ENCODE results near the gene TLCD3A. TPM values are rescaled to one million over a fixed set of nuclear protein-coding genes. Genes with fewer than 3 reads are reported as not detected.

The TLCD3A gene
- total RNA-seq, 4 donors from 2014 or later = 0.39 to 1.4 (median 0.86) TPM

- intact Hi-C loops (cut with DNase I; ENCODE audit: low total_unique reads) (no loop called here), in situ Hi-C loops (cut with MboI; ENCODE audit: low sequenced_read_pairs in 4 of 4) (no loop called here)
- Histone ChIP-seq H3K36me3 (peaks cover 0 to 25% of the 10 kb centered on the region in 2 donors), H3K27me3 (no peaks in the 10 kb centered on the region), H3K9me3 (no peaks in the 10 kb centered on the region), H3K4me1 (peaks cover 5 to 10% of the 10 kb centered on the region in 2 donors), H3K27ac (no peak overlapping the region), H3K4me3 (no peak overlapping the region)
- no peak for ATAC-seq
- DNase-seq = no peak
- TF ChIP-seq CTCF (IDR thresholded peaks at IDR 0.05 in 4 of 5, conservative IDR thresholded peaks at IDR 0.05 in 1 of 5) = no peak
- no peak for TF ChIP-seq POLR2A (IDR thresholded peaks at IDR 0.05)
These were observed 27.4 kb upstream of the TLCD3A start for GRCh38 chr17:705011-705410.

GRCh38 chr17:705863-706262 lies 26.5 kb upstream of the TLCD3A start:
- Histone ChIP-seq H3K27ac (no peak overlapping the region), H3K4me1 (peaks cover 5 to 10% of the 10 kb centered on the region in 2 donors), H3K9me3 (no peaks in the 10 kb centered on the region), H3K4me3 (no peak overlapping the region), H3K27me3 (no peaks in the 10 kb centered on the region), H3K36me3 (peaks cover 0 to 30% of the 10 kb centered on the region in 2 donors)
- ATAC-seq (peak in 1 of 2 donors; percentile 30), DNase-seq (no peak)
- in situ Hi-C loops (cut with MboI; ENCODE audit: low sequenced_read_pairs in 4 of 4) (no loop called here), intact Hi-C loops (cut with DNase I; ENCODE audit: low total_unique reads) (no loop called here)
- no peak for TF ChIP-seq POLR2A (IDR thresholded peaks at IDR 0.05)
- no peak for TF ChIP-seq CTCF (IDR thresholded peaks at IDR 0.05 in 4 of 5, conservative IDR thresholded peaks at IDR 0.05 in 1 of 5)

- in situ Hi-C loops (cut with MboI; ENCODE audit: low sequenced_read_pairs in 4 of 4) = no loop called here
- intact Hi-C loops (cut with DNase I; ENCODE audit: low total_unique reads) = no loop called here
- no peak for TF ChIP-seq POLR2A (IDR thresholded peaks at IDR 0.05)
- no peak for TF ChIP-seq CTCF (IDR thresholded peaks at IDR 0.05 in 4 of 5, conservative IDR thresholded peaks at IDR 0.05 in 1 of 5)
- Histone ChIP-seq H3K9me3 (no peaks in the 10 kb centered on the region), H3K27ac (no peak overlapping the region), H3K4me3 (no peak overlapping the region), H3K27me3 (no peaks in the 10 kb centered on the region), H3K4me1 (peaks cover 13 to 19% of the 10 kb centered on the region in 2 donors), H3K36me3 (peaks cover 0 to 30% of the 10 kb centered on the region in 2 donors)
- DNase-seq = no peak
- ATAC-seq = no peak
These were observed 24.3 kb upstream of the TLCD3A start for GRCh38 chr17:708132-708531.

- no peaks in the 10 kb centered on the region for H3K36me3 ChIP-seq
- no peaks in the 10 kb centered on the region for H3K27me3 ChIP-seq
- DNase-seq = no peak
- TF ChIP-seq POLR2A (IDR thresholded peaks at IDR 0.05) (no peak), CTCF (IDR thresholded peaks at IDR 0.05 in 4 of 5, conservative IDR thresholded peaks at IDR 0.05 in 1 of 5) (no peak)
- no peaks in the 10 kb centered on the region for H3K9me3 ChIP-seq
- intact Hi-C loops (cut with DNase I; ENCODE audit: low total_unique reads) = no loop called here
- H3K4me3 ChIP-seq = no peak overlapping the region
- in situ Hi-C loops (cut with MboI; ENCODE audit: low sequenced_read_pairs in 4 of 4) = no loop called here
- no peak overlapping the region for H3K27ac ChIP-seq
- H3K4me1 ChIP-seq = peaks cover 17 to 23% of the 10 kb centered on the region in 2 donors
- ATAC-seq = no peak
These were observed 14.3 kb upstream of the TLCD3A start for GRCh38 chr17:718075-718474.

Data from gastrocnemius medialis (tissue), 4 donors.